Lower leg skin (tissue), 3 donors: ENCODE results near the gene STK17B.

Experiments used
- POLR2A ChIP-seq, 2 donors: fragments of 450-650 bp; IDR thresholded peaks; one replicate each; pipeline ENCODE4 v1.6.1; 2016 to 2017; ENCODE audit warnings: antibody characterized with exemption in 2 of 2, mild to moderate bottlenecking in 1 of 2, moderate library complexity in 1 of 2
- TF ChIP-seq, protein P1 (sequence below), 3 donors: fragments of 450-650 bp; IDR thresholded peaks; one replicate each; pipeline ENCODE4 v1.5.1; 2016; ENCODE audit warnings: antibody characterized with exemption in 3 of 3, mild to moderate bottlenecking in 3 of 3, moderate library complexity in 2 of 3

DNA sequence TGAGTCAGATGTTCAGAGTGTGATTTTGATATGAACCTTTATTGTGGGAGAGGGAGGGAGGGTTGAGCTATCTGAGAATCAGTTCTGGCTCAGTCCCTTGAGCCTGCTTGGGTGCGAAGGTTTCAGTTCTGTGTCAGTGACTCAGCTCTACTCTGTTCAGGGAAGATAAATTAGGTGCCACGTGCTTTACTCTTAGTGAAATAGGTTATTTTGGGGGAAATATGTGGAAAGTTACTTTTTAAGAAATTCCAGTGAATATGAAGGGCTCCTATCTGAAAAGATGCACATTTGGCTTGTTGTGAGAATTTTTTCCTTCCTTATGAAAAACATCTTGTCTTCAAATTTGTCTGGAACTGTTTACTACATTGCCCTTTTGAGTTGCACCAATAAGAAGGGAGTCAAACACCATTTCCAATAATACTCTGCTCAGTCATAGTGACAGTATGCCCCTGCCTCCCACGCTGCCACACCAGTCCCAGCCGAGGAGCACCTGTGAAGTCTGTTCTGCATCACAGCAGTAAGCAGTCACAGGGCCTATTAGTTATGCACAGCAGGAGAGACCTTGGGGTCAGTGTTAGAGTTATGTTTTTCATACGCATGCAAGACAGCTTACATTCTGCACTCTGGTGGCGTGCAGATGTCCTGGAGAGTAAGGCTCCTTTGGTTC is 69.9 kb downstream of the STK17B start:
- TF ChIP-seq, protein P1, sequence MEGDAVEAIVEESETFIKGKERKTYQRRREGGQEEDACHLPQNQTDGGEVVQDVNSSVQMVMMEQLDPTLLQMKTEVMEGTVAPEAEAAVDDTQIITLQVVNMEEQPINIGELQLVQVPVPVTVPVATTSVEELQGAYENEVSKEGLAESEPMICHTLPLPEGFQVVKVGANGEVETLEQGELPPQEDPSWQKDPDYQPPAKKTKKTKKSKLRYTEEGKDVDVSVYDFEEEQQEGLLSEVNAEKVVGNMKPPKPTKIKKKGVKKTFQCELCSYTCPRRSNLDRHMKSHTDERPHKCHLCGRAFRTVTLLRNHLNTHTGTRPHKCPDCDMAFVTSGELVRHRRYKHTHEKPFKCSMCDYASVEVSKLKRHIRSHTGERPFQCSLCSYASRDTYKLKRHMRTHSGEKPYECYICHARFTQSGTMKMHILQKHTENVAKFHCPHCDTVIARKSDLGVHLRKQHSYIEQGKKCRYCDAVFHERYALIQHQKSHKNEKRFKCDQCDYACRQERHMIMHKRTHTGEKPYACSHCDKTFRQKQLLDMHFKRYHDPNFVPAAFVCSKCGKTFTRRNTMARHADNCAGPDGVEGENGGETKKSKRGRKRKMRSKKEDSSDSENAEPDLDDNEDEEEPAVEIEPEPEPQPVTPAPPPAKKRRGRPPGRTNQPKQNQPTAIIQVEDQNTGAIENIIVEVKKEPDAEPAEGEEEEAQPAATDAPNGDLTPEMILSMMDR (IDR thresholded peaks at IDR 0.05): no peak
- no peak for TF ChIP-seq POLR2A (IDR thresholded peaks at IDR 0.05)
